HG03135 (cell line): ENCODE data around the gene RAP2A.
A peak's percentile ranks its signal among the peaks of the same experiment; 100 is the strongest.

Experiments used
- ATAC-seq: cut with Tn5 transposase; IDR thresholded peaks from one replicate; pipeline ENCODE4 v1.9.1; 2021; ENCODE audit warnings: mild to moderate bottlenecking, moderate library complexity; ENCODE audit not compliant: unreplicated experiment

Gene RAP2A

DNA sequence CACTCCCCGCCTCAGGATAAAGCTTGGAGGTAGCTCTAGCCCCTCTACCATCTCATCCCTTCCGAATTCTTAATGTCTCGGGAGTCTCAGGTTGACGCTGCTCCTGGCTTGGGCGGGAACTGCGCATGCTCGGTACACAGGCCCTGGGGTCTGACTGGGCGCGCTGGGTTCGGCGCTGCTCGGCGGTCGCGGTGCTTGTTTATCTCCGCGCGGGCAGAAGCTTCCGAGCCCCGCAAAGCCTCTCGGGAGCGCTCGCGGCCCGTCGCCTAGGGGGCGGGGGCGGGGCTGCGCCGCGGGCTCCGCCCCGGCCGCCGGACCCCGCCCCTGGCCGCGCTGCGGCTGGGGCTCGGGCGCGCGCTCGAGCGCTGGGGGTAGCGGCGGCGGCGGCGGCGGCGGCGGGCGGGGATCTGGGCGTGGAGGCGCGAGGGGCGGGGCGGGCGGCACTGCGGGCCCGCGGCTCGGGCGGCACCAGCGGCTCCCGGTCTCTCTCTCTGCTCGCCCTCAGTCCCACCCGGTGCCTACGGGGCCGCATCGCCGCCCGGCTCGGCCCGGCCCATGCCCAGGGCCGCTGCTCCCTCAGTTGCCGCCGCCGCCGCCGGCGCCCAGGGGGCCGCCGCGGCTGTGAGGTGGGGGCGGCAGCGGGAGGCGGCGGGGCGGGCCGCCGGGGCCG lies at the start of gene RAP2A:
Gene RAP2A (plus strand): TSS at position 443 of the 670 bp plus-strand sequence. CDS start 302 bp downstream, outside the sequence.
- ATAC-seq: peak; percentile 41

GRCh38 chr13:97384371-97384770 lies 49.6 kb upstream of the RAP2A start:
- no peak for ATAC-seq

DNA sequence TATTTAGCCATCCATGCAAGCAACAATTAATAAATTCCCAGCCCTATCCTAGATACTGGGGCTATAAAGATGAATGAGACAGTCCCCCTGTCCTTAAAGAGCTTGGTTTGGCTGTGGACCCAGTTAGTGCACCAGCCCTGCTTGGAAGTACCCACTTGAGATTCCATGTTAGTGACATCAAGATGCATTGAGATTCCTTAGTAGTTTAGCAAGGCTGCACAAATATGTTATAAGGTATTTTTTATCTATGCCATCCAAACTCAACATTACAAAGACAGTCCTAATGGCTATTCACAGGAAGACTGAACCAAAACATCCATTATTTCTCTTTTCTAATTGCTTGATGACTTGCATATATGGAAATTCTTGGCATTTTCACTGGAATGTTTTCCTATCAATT lies 48.8 kb upstream of the RAP2A start:
- no peak for ATAC-seq

- no peak for ATAC-seq
Observed at GRCh38 chr13:97385854-97386253, 48.1 kb upstream of the RAP2A start.

- ATAC-seq: peak; percentile 52
Observed at GRCh38 chr13:97386801-97387484, 47.0 kb upstream of the RAP2A start.

GRCh38 chr13:97387485-97387839 lies 46.5 kb upstream of the RAP2A start:
- peak; percentile 11 for ATAC-seq

DNA sequence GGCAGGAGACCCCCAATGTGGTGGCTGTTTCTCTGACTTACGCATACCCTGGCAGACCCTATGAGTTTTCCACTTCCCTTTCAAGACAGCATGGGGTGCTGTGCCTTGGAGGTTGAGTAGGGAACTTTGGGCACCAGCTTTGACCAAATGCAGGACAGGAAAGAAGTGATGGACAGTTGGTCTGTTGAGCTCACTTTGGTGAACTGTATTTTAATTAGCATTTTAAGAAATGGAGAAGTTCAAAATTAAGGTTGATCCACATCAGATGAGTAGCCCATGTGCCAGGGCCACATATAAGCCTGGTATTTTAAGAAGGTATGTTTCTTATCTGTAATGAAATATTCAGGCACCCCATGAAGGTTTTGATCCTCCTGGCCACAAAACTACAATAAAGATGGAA lies 46.1 kb upstream of the RAP2A start:
- ATAC-seq: no peak

DNA sequence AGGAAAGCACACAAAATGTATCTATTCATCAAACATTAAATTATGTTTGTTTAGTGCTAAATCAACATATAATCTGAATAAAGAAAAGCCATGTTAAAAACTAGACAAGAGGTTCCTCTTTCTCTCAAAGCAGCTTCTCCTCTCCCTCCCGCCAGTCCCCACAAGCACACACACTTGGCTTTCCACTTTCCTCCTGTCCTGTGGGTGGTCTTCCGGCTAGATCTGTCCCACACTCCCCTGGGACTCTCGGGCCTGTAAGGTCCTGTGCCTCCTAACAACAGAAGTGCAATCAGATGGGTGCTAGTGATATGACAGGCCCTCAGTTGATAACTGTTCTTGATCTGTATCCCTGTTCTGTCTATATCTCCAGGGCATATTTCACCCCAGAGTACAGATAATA lies 45.6 kb upstream of the RAP2A start:
- no peak for ATAC-seq

DNA sequence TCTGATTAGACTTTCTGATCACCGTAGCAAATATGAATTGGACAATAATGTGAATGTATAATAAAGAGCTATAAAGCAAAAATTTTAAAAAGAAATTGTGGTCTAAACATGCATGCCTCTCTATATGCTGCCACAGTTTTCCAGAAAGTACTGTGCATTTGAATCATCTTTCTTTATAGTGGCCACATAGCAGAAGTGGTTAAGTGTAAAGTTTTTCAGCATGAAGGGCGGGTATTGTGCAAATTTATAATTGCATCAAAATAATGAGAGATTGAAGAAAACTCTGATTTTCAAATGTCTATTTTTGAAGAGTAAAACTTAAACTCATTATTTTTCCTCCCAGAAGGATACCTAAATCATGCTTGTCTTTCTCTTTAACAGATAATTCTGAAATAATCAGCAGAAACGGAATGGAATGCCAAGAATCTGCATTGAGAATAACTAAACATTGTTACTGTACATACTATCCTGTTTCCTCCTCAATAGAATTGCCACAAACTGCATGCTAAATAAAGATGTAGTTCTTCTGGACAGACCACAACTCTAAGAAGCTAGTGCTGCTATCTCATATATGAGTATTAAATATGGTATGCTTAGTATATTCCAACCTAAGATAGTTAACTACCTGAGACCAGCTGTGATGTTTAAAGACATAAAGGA lies 42.9 kb upstream of the RAP2A start:
- ATAC-seq: no peak

GRCh38 chr13:97392020-97392419 lies 41.9 kb upstream of the RAP2A start:
- no peak for ATAC-seq

DNA sequence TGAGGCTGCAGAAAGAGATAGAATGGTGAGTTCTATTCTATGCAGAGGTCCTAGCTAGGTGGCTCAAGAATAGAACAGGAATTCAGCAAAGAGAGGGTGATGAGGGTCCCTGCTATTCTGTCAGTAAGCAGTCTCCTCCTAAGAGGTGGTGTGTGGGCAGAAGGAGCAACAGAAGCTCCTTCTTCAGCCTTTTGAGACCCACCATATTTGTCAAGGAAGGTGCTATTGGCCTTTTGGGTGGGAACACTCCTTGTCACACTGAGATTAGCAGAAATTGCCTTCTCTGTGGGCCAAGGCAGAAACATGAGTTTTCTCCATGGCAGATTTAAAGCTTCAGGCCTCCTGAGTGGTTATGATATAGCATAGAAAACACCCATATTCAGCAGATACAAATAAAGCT lies 39.4 kb upstream of the RAP2A start:
- no peak for ATAC-seq

DNA sequence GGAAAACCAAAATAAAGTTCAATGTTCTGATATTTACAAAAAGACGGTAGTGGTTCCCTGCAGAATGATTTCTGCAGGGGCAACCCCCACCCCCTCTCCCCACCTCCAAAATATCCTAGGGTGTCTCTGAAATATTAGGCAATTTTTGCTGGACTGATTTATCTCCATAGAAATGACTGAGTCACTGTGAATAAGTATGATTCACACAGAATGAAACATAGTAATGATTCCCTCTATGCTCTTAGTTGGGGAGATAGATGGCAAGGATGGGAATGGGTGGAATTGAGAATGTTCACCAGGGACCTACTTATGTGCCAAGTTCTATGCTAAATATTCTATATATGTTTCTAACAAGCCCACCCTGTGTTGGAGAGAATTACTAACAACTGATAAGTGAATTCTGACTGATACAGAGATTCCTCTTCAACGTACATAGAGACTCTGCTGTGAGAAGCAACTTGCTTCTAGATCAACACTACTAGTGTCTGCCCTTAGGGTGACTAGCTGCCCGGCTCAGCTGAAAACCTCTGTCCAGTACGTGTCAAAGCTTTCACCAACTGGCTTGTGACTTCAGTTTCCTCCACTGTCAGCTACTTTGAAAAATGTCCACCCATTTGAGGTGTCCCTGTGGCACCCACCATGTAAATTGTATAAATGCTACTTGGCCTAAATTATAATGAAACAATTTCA lies 38.4 kb upstream of the RAP2A start:
- no peak for ATAC-seq

DNA sequence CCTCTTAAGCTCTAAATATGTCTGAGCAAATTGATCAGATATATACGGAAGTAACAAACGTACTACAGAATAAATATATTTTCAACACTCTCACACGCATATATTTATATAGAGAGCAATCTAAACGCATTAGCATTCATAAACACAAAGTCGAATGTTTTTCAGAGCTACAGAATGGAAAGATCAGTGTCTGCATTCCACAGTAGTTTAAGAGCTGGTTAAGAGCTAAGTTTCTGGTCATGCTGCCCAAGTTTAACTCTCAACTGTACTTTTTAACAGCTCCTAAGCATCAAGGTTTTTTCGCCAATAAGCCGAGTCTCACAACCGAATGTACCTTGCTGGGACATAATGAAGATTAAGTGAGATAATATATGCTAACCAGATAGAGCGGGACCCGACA lies 36.7 kb upstream of the RAP2A start:
- ATAC-seq: no peak

DNA sequence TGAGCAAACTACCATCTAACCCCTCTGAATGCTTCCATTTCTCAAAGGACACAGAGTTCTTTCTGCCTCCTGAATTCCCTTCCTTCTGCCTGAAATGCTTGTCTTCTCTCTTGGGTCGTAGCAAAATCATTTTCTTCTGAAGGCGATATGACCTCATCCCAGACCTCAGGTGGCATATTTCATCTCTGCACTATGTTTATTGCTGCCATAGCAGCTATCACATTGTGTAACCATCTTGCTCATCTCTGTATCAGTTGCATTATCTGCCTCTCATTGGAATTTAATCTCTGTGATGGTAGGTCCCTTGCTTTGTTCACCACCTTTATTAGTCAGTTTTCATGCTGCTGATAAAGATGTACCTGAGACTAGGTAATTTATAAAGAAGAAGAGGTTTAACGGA lies 32.5 kb upstream of the RAP2A start:
- no peak for ATAC-seq

GRCh38 chr13:97403893-97404750 lies 29.8 kb upstream of the RAP2A start:
- peak; percentile 49 for ATAC-seq

GRCh38 chr13:97407540-97407939 lies 26.4 kb upstream of the RAP2A start:
- no peak for ATAC-seq

GRCh38 chr13:97408938-97409337 lies 25.0 kb upstream of the RAP2A start:
- no peak for ATAC-seq

GRCh38 chr13:97411984-97412383 lies 22.0 kb upstream of the RAP2A start:
- ATAC-seq: no peak

- no peak for ATAC-seq
Observed at GRCh38 chr13:97413694-97414093, 20.3 kb upstream of the RAP2A start.

DNA sequence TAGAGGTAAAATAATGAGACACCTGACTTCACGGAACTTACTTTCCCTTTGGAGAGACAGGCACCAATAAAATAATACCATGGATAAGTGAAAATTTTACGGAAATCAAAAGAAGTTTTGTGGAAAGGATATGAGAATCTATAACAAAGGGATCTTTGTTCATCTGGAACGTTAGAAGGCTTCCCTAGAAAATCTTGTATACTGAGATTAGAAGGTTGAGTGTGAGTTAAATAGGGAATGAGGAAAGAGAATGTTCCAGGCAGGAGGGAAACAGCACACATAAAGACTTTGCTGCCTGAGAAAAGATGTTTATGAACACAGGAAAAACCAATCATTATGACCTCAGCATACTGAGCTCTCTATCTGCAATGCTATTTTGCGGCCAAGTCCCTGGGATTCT lies 19.6 kb upstream of the RAP2A start:
- ATAC-seq: no peak

DNA sequence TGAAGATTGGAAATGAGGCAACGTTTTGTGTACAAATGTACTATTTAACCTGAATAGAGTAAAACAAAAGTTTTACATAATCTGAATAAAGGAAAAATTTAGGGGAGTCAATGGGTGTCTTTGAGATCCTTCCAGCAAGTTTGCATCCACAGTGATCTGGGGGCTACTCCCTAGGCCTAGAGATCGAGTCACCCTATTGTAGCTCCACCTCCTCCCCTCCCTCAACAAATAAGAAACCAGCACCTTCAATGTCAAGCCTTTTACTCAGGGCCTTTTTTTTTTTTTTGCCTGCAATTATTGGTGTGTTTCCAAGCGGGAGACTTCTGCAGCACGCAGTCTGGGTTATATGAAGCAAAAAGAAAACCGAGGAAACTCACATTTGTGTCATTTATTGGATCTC lies 16.3 kb upstream of the RAP2A start:
- ATAC-seq: no peak
